NT2/D1 (cell line): Measurements from ENCODE around the gene BACH1.

Experiments used
- SUZ12 ChIP-seq: IDR thresholded peaks from 2 replicates; pipeline ENCODE4 v1.6.1; 2011; ENCODE audit not compliant: insufficient read length, insufficient read depth; ENCODE audit errors: extremely low read depth
- ZNF274 ChIP-seq: IDR thresholded peaks from 2 replicates; pipeline ENCODE4 v1.6.1; 2011; ENCODE audit warnings: mild to moderate bottlenecking, low read depth, low read length

- TF ChIP-seq SUZ12 = no peak
- no peak for TF ChIP-seq ZNF274
Measured at GRCh38 chr21:29316029-29316742, 17.5 kb downstream of the BACH1 start.
